ENCODE data around the gene SETD7. TPM values are rescaled to one million over a fixed set of nuclear protein-coding genes. Genes with fewer than 3 reads are reported as not detected.

Gene SETD7
- total and polyA plus RNA-seq, 2 of the 4 experiments (the other 2 are of a cell fraction) = 17.0 to 46.6 TPM

DNA sequence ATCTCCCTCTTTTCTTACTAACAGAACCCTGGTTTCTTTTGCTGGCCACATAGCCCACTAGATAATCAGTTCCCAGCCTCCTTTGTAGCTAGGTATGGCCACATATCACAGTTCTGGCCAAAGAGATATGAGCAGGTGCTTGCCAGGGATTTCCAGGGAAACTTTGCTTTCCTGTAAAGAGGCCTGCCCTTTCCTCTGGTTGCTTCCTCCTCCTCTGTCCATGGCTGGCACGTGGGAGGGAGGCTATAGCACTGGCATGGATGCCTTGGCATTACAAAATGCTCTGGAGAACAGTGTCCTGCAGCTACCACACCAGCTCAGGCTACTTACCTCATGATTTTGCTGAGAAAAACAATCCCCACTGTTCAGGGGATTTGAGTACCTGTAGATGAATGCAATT is 74.6 kb downstream of the SETD7 start:
- no peak for ATAC-seq (ENCODE audit: low read depth)
- H3K36me3 ChIP-seq (ENCODE audit: control insufficient read depth, insufficient read depth, low read length) = no peaks in the 10 kb centered on the region
- no peaks in the 10 kb centered on the region; the same call in 1 of the 2 replicates for H3K9me1 ChIP-seq (ENCODE audit: insufficient read depth, low read length)
- no peak overlapping the region for H3K4me2 ChIP-seq (ENCODE audit: low read depth, low read length)
- no peak overlapping the region for H2AK5ac ChIP-seq (ENCODE audit: low read depth, low read length)
- H4K91ac ChIP-seq (ENCODE audit: insufficient read depth, low read depth, low read length) = no peak overlapping the region
- H3K27me3 ChIP-seq (ENCODE audit: control insufficient read depth, insufficient read depth, low read length) = no peaks in the 10 kb centered on the region
- in situ Hi-C loops (cut with MboI; ENCODE audit: low sequenced_read_pairs) (no loop called here), dilution Hi-C loops (cut with HindIII; ENCODE audit: low sequenced_read_pairs, unreplicated experiment) (no loop called here), intact Hi-C loops (cut with micrococcal nuclease) (no loop called here)
- H2AFZ ChIP-seq (replicated peaks; ENCODE audit: low read length, poor library complexity) = no peak overlapping the region
- H4K5ac ChIP-seq (ENCODE audit: low read depth, low read length) = no peak overlapping the region
- H4K8ac ChIP-seq (ENCODE audit: low read depth in 2 of 2, low read length in 2 of 2) = no peak overlapping the region
- CTCF ChIA-PET = no interaction called here
- H3K14ac ChIP-seq (replicated peaks; ENCODE audit: low read depth, low read length) = no peak overlapping the region
- no peak overlapping the region for H3K9ac ChIP-seq (ENCODE audit: low read depth, low read length)
- no peak overlapping the region for H2BK120ac ChIP-seq (ENCODE audit: low read depth, low read length)
- H3K27ac ChIP-seq (ENCODE audit: insufficient read depth, low read length) = no peak overlapping the region
- TF ChIP-seq NFE2L2 (IDR thresholded peaks at IDR 0.05; ENCODE audit: low read depth, low read length) (no peak), RAD21 (IDR thresholded peaks at IDR 0.05; ENCODE audit: low read length) (no peak)
- TF ChIP-seq, protein P1, sequence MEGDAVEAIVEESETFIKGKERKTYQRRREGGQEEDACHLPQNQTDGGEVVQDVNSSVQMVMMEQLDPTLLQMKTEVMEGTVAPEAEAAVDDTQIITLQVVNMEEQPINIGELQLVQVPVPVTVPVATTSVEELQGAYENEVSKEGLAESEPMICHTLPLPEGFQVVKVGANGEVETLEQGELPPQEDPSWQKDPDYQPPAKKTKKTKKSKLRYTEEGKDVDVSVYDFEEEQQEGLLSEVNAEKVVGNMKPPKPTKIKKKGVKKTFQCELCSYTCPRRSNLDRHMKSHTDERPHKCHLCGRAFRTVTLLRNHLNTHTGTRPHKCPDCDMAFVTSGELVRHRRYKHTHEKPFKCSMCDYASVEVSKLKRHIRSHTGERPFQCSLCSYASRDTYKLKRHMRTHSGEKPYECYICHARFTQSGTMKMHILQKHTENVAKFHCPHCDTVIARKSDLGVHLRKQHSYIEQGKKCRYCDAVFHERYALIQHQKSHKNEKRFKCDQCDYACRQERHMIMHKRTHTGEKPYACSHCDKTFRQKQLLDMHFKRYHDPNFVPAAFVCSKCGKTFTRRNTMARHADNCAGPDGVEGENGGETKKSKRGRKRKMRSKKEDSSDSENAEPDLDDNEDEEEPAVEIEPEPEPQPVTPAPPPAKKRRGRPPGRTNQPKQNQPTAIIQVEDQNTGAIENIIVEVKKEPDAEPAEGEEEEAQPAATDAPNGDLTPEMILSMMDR (conservative IDR thresholded peaks at IDR 0.05; ENCODE audit: low read depth, low read length) = no peak
- H2AK9ac ChIP-seq (replicated peaks; ENCODE audit: low read depth, low read length, poor library complexity) = peak overlapping the region; percentile 31
- BruUV-seq (replicated peaks) = no TSS peak
- peaks cover 3% of the 10 kb centered on the region; the same call in 1 of the 2 replicates for H3K4me1 ChIP-seq (ENCODE audit: control insufficient read depth, insufficient read depth, low read length)
- no peak overlapping the region for H3K23ac ChIP-seq (ENCODE audit: low read depth, low read length)
- no peak overlapping the region for H2BK15ac ChIP-seq (ENCODE audit: low read depth, low read length)
- no peaks in the 10 kb centered on the region for H3K9me3 ChIP-seq (ENCODE audit: control insufficient read depth, insufficient read depth, low read length)
- H3K4ac ChIP-seq (ENCODE audit: low read depth, low read length) = no peak overlapping the region
- no peak overlapping the region for H3K56ac ChIP-seq (ENCODE audit: extremely low read depth, insufficient read depth, low read length)
- no peak for DNase-seq
- H4K20me1 ChIP-seq (ENCODE audit: insufficient read depth, low read length) = no peaks in the 10 kb centered on the region
- no CpG with 5 or more reads among the region's 1 CpG for WGBS, 2 experiments (ENCODE audit: extremely low coverage in 2 of 2, insufficient read length in 1 of 2)
- no peak overlapping the region for H3K18ac ChIP-seq (ENCODE audit: low read depth, low read length)
- H2BK5ac ChIP-seq (ENCODE audit: low read depth, low read length, poor library complexity, severe bottlenecking) = no peak overlapping the region
- H2BK20ac ChIP-seq (ENCODE audit: low read depth, low read length) = no peak overlapping the region
- POLR2A ChIA-PET (ENCODE audit: unreplicated experiment) = no interaction called here
- H3K4me3 ChIP-seq (ENCODE audit: insufficient read depth, low read depth, low read length) = no peak overlapping the region
- no peaks in the 10 kb centered on the region for H3K79me1 ChIP-seq (ENCODE audit: low read depth in 1 of 2, low read length in 2 of 2)
